ENCODE results near the gene FAM120B.

DNA sequence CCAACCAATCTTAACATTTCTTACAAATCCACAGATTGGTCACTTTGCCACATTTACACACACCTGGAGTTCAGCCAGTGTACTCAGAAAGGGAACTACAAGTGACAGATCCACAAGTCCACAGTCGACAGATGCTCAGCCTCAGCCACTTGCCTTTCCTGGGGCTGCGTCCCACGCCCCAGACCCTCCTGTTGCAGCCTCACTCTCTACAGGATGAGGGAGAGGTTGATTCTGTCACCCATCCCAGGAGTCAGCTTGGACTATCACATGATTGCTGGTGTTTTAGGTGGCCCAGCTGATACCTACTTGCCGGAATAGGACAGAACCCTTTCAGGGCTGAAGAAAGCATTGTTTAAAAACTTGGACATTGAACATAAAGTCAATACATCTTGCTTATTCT, 108.8 kb downstream of the FAM120B start:
- TF ChIP-seq GATA3 (IDR thresholded peaks at IDR 0.05; ENCODE audit: low read depth, low read length) (no peak), GATA2 (IDR thresholded peaks at IDR 0.05; ENCODE audit: low read depth, low read length) (no peak)

Data from SH-SY5Y (cell line).